GM12873 (cell line): ENCODE results near the gene SIGLEC11.

ENCODE experiments used
- CTCF ChIP-seq: IDR thresholded peaks from 2 replicates; pipeline ENCODE4 v1.5.1; 2012; ENCODE audit warnings: low read depth, mild to moderate bottlenecking, moderate library complexity, low read length, control low read depth; ENCODE audit not compliant: insufficient read depth; ENCODE audit errors: missing control alignments

SIGLEC11 gene

GRCh38 chr19:50002386-50002960 is 41.5 kb upstream of the SIGLEC11 start:
- no peak for TF ChIP-seq CTCF

- TF ChIP-seq CTCF = no peak
Observed at GRCh38 chr19:50001775-50002174, 40.8 kb upstream of the SIGLEC11 start.

- TF ChIP-seq CTCF = no peak
Observed at GRCh38 chr19:50000841-50001557, 40.0 kb upstream of the SIGLEC11 start.

GRCh38 chr19:50000038-50000840 is 39.3 kb upstream of the SIGLEC11 start:
- TF ChIP-seq CTCF = no peak

- no peak for TF ChIP-seq CTCF
Observed at GRCh38 chr19:49999371-50000010, 38.5 kb upstream of the SIGLEC11 start.

- TF ChIP-seq CTCF = no peak
Observed at GRCh38 chr19:49997709-49998108, 36.7 kb upstream of the SIGLEC11 start.

GRCh38 chr19:49988433-49988832 is 27.5 kb upstream of the SIGLEC11 start:
- no peak for TF ChIP-seq CTCF
